HCT116 (cell line): Measurements from ENCODE around the gene SMIM5. TPM values are rescaled to one million over a fixed set of nuclear protein-coding genes. Genes with fewer than 3 reads are reported as not detected.

Experiments used
- ATAC-seq: fragments of 200-7000 bp; cut with Tn5 transposase; 2 replicates; pipeline ENCODE4 v1.9.1; 2020; ENCODE audit warnings: mild to moderate bottlenecking, moderate library complexity
- BruUV-seq: library from RNA; stranded (reverse); fragments of 400-500 nt; replicated peaks from 2 replicates; lab custom pipeline; 2021; lab: Mats Ljungman, UMichigan
- CTCF ChIA-PET: fragments of 300-600 bp; sonication (Branson Sonifier 250); formaldehyde crosslinking; loops from one replicate; lab custom pipeline; 2021; ENCODE audit warnings: antibody characterized with exemption; lab: Charles Lee
- POLR2A ChIA-PET: fragments of 300-600, 350-600 bp; sonication (Branson Sonifier 250); formaldehyde crosslinking; loops from one replicate; lab custom pipeline; 2021; ENCODE audit warnings: antibody characterized with exemption; lab: Charles Lee
- RAD21 ChIA-PET, 2 experiments: fragments of 300-600 bp; sonication (Branson Sonifier 250); formaldehyde crosslinking; loops; one replicate each; lab custom pipeline; 2023; ENCODE audit warnings: low total read pairs in 2 of 2; ENCODE audit not compliant: uncharacterized antibody in 2 of 2, unreplicated experiment in 2 of 2, low non-redundant PET in 1 of 2; lab: Charles Lee
- DNase-seq: peaks from one replicate; pipeline ENCODE4 v3.0.0-alpha.2; 2010; ENCODE audit warnings: low read depth, low spot score
- H2AFZ ChIP-seq: fragments of 200-600 bp; shearing (Covaris generic), sonication (generic); 2 replicates; pipeline ENCODE4 v1.6.1; 2017; ENCODE audit warnings: low read depth, mixed run types, mixed read lengths, antibody characterized with exemption, low read length; ENCODE audit not compliant: poor library complexity, severe bottlenecking
- H3K27ac ChIP-seq: 2 replicates; pipeline ENCODE4 v1.5.1; 2012; ENCODE audit warnings: low read depth, low read length
- H3K27me3 ChIP-seq: fragments of 200-600 bp; sonication (generic); 2 replicates; pipeline ENCODE4 v1.6.1; 2016; ENCODE audit warnings: mixed run types, low read length, mixed read lengths; ENCODE audit not compliant: insufficient read depth
- H3K36me3 ChIP-seq, 2 experiments: fragments of 200-500 bp in 1 of 2; fragments of 200-600 bp in 1 of 2; sonication (Bioruptor generic) in 1 of 2; sonication (generic) in 1 of 2; 2 replicates each; pipeline versions ENCODE4 v1.5.1 to v1.6.1; 2014 to 2016; ENCODE audit warnings: low read length in 2 of 2, inconsistent platforms in 1 of 2, mixed read lengths in 1 of 2, mixed run types in 1 of 2; ENCODE audit not compliant: insufficient read depth in 2 of 2, control insufficient read depth in 1 of 2
- H3K4me1 ChIP-seq, 2 experiments: fragments of 200-600 bp in 1 of 2; sonication (generic) in 1 of 2; 2 replicates each; pipeline versions ENCODE4 v1.5.1 to v1.6.1; 2012 to 2017; ENCODE audit warnings: low read length in 2 of 2, inconsistent platforms in 1 of 2, mild to moderate bottlenecking in 1 of 2, mixed read lengths in 1 of 2, mixed run types in 1 of 2, moderate library complexity in 1 of 2; ENCODE audit not compliant: insufficient read depth in 2 of 2, control insufficient read depth in 1 of 2
- H3K4me2 ChIP-seq: fragments of 200-600 bp; sonication (generic); 2 replicates; pipeline ENCODE4 v1.6.1; 2017; ENCODE audit warnings: mixed run types, low read length, mixed read lengths
- H3K4me3 ChIP-seq, 2 experiments: fragments of 200-600 bp in 1 of 2; sonication (generic) in 1 of 2; replicated peaks in 1 of 2; 2 replicates each; pipeline ENCODE4 v1.5.1; 2011 to 2016; ENCODE audit warnings: low read length in 2 of 2, control low read depth in 1 of 2, low read depth in 1 of 2, mild to moderate bottlenecking in 1 of 2, mixed read lengths in 1 of 2, mixed run types in 1 of 2
- H3K79me2 ChIP-seq: fragments of 200-600 bp; sonication (generic); 2 replicates; pipeline ENCODE4 v1.6.1; 2017; ENCODE audit warnings: mild to moderate bottlenecking, mixed run types, low read length, moderate library complexity, mixed read lengths; ENCODE audit not compliant: insufficient read depth
- H3K9ac ChIP-seq: fragments of 200-600 bp; sonication (generic); 2 replicates; pipeline ENCODE4 v1.6.1; 2016; ENCODE audit warnings: low read length, mixed read lengths
- H3K9me2 ChIP-seq: fragments of 200-600 bp; sonication (generic), shearing (Covaris generic); 2 replicates; pipeline ENCODE4 v1.6.1; 2017; ENCODE audit warnings: mixed run types, mild to moderate bottlenecking, moderate library complexity; ENCODE audit not compliant: insufficient read depth
- H3K9me3 ChIP-seq, 2 experiments: fragments of 200-500 bp in 1 of 2; fragments of 200-600 bp in 1 of 2; sonication (Bioruptor generic) in 1 of 2; sonication (generic) in 1 of 2; 2 replicates each; pipeline ENCODE4 v1.6.1; 2014 to 2017; ENCODE audit warnings: low read length in 2 of 2, mixed read lengths in 2 of 2, inconsistent platforms in 1 of 2, low read depth in 1 of 2, mild to moderate bottlenecking in 1 of 2, mixed run types in 1 of 2, moderate library complexity in 1 of 2; ENCODE audit not compliant: control insufficient read depth in 1 of 2, insufficient read depth in 1 of 2
- H4K20me1 ChIP-seq: fragments of 200-600 bp; sonication (generic), shearing (Covaris generic); 2 replicates; pipeline ENCODE4 v1.6.1; 2017; ENCODE audit warnings: mixed run types, mild to moderate bottlenecking, moderate library complexity; ENCODE audit not compliant: insufficient read depth
- POLR2A ChIP-seq: IDR thresholded peaks from 2 replicates; pipeline ENCODE4 v1.7.0; 2011; ENCODE audit warnings: borderline replicate concordance; ENCODE audit not compliant: insufficient read depth, insufficient read length; ENCODE audit errors: extremely low read depth
- REST ChIP-seq: IDR thresholded peaks from 2 replicates; pipeline ENCODE4 v1.6.1; 2012; ENCODE audit warnings: low read depth
- SP1 ChIP-seq: IDR thresholded peaks from 2 replicates; pipeline ENCODE4 v1.6.1; 2012; ENCODE audit warnings: low read depth
- ZNF274 ChIP-seq: fragments of 200-500 bp; sonication (Bioruptor generic); IDR thresholded peaks from 2 replicates; pipeline ENCODE4 v1.6.1; 2014; ENCODE audit warnings: mild to moderate bottlenecking, low read depth, low read length, inconsistent platforms
- intact Hi-C: fragments of 100-400 bp; cut with micrococcal nuclease; formaldehyde crosslinking; loops from 2 replicates; pipeline ENCODE4 v1.10.0; 2022
- total RNA-seq: library from RNA; stranded (reverse); gene quantifications from one replicate; pipeline ENCODE4 v1.2.1, GENCODE V29; 2021; ENCODE audit not compliant: unreplicated experiment
- TF ChIP-seq, protein P1 (sequence below), 3 experiments: fragments of 200-600 bp in 1 of 3; sonication (generic) in 1 of 3; IDR thresholded peaks in 2 of 3; conservative IDR thresholded peaks in 1 of 3; 2 replicates each; pipeline ENCODE4 v1.5.1; 2012 to 2017; ENCODE audit warnings: low read depth in 2 of 3, low read length in 2 of 3, antibody characterized with exemption in 1 of 3, borderline replicate concordance in 1 of 3, control low read depth in 1 of 3, mild to moderate bottlenecking in 1 of 3, mixed read lengths in 1 of 3, mixed run types in 1 of 3, moderate library complexity in 1 of 3; ENCODE audit not compliant: insufficient read depth in 1 of 3

The SMIM5 gene
- total RNA-seq, 1 experiment from 2014 or later: 0.12 TPM

GRCh38 chr17:75665981-75666380 is 32.7 kb downstream of the SMIM5 start:
- no peaks in the 10 kb centered on the region for H3K27me3 ChIP-seq
- no peaks in the 10 kb centered on the region for H3K9me2 ChIP-seq
- ChIA-PET POLR2A (interaction anchor here (1.3 to 1.5 kb wide), 2 partner anchors 11 to 114 kb away, joined by 3 to 5 read pairs; a partner anchor contains a TSS), CTCF (interaction anchor here (1.4 to 2.4 kb wide), 4 partner anchors 11 to 65 kb away, joined by 4 to 14 read pairs (median 8); partner anchors contain the start of gene SMIM5), RAD21 (interaction anchor here in 1 of 2 experiments (1.3 kb wide), 1 partner anchor 82 kb away, joined by 3 read pairs; no protein-coding TSS in a partner anchor)
- H2AFZ ChIP-seq: no peak overlapping the region
- H3K9ac ChIP-seq: peak overlapping the region; percentile 89
- H4K20me1 ChIP-seq: no peaks in the 10 kb centered on the region
- H3K4me2 ChIP-seq: peak overlapping the region; percentile 81
- no peaks in the 10 kb centered on the region for H3K9me3 ChIP-seq
- TF ChIP-seq ZNF274: no peak
- TF ChIP-seq SP1: no peak
- TF ChIP-seq, protein P1, sequence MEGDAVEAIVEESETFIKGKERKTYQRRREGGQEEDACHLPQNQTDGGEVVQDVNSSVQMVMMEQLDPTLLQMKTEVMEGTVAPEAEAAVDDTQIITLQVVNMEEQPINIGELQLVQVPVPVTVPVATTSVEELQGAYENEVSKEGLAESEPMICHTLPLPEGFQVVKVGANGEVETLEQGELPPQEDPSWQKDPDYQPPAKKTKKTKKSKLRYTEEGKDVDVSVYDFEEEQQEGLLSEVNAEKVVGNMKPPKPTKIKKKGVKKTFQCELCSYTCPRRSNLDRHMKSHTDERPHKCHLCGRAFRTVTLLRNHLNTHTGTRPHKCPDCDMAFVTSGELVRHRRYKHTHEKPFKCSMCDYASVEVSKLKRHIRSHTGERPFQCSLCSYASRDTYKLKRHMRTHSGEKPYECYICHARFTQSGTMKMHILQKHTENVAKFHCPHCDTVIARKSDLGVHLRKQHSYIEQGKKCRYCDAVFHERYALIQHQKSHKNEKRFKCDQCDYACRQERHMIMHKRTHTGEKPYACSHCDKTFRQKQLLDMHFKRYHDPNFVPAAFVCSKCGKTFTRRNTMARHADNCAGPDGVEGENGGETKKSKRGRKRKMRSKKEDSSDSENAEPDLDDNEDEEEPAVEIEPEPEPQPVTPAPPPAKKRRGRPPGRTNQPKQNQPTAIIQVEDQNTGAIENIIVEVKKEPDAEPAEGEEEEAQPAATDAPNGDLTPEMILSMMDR (IDR thresholded peaks at IDR 0.05 in 2 of 3, conservative IDR thresholded peaks at IDR 0.05 in 1 of 3; ENCODE audit: borderline replicate concordance in 1 of 3, insufficient read depth in 1 of 3, low read depth in 2 of 3, low read length in 2 of 3): no peak
- no peak for TF ChIP-seq POLR2A
- no peak for TF ChIP-seq REST
- peaks cover 58% of the 10 kb centered on the region for H3K79me2 ChIP-seq
- intact Hi-C loops: no loop called here
- peak overlapping the region; percentile 79 to 83 for H3K4me3 ChIP-seq
- no TSS peak for BruUV-seq
- H3K36me3 ChIP-seq: peaks cover 32 to 37% of the 10 kb centered on the region in 2 experiments
- no peak overlapping the region for H3K27ac ChIP-seq
- H3K4me1 ChIP-seq: peaks cover 13 to 19% of the 10 kb centered on the region in 2 experiments; a peak in 3 of 4 replicates
- DNase-seq (no peak), ATAC-seq (no peak)
